Right ventricle myocardium inferior (tissue), 1 donor: ENCODE measurements around the gene ZNF433. TPM values are rescaled to one million over a fixed set of nuclear protein-coding genes. Genes with fewer than 3 reads are reported as not detected.
"Not testable (repeated sequence)": the region's sequence is repeated elsewhere in the genome, so short reads cannot be mapped to it uniquely, and the experiment has no call there.

ENCODE experiments used
- ATAC-seq: fragments of 200-7000 bp; cut with Tn5 transposase; one replicate; pipeline ENCODE4 v1.9.1; 2020; ENCODE audit warnings: mild to moderate bottlenecking, moderate library complexity
- DNase-seq: peaks from one replicate; pipeline ENCODE4 v3.0.0; 2021; ENCODE audit errors: missing footprints
- intact Hi-C: fragments of 100-400 bp; cut with DNase I; formaldehyde crosslinking; loops from one replicate; pipeline ENCODE4 v1.11.0; 2022
- total RNA-seq: library from RNA; stranded (reverse); fragmentation: NEBNext Ultra II Directional; extraction: Animal tissue kit (Norgen Biotek cat#: 25700); gene quantifications from one replicate; pipeline ENCODE4 v1.2.1, GENCODE V29; 2021
- donor health status: DM: no; HTN: yes; CAD: no; lungs with severe emphysema.

The ZNF433 gene
- total RNA-seq, 1 donor from 2014 or later, result 2.6 TPM

DNA sequence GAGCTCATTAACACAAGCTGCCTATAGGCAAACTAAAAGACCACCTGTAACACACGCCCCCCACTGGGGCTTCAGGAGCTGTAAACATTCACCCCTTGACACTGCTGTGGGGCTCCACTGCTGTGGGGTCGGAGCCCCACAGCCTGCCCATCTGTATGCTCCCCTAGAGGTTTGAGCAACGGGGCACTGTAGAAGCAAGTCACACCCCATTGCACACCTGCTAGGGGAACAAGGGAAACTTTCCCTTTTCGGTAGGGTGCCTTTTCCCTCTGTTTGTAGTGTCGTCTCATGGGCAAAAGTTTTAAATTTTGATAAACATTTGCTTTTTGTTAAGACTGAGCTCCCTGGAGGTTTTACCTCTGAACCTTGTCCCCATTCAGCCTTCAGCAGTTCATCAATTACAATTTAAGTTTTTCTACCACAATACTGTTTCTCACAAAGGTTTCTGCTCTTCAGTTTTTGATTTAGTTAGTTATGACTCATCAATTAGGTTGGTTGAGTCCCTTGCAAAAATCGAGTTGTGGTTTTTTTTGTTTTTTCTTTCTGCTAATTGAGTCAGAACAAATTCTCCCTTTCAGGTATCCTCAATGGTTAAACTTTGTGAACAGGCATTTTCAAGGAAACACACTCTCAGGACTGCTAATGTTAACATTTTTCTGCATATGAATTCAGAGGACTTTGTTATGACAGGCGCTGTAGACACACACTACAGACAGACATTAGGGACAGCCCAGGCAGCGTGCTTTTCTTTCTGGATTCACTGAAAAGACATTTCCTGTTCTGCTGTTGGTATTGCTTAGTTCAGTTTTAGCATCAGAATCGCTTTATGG is 35.1 kb downstream of the ZNF433 start:
- ATAC-seq (no peak), DNase-seq (no peak)
- intact Hi-C loops, result no loop called here

GRCh38 chr19:11995174-11995573 is 40.3 kb downstream of the ZNF433 start:
- DNase-seq (no peak), ATAC-seq (no peak)
- intact Hi-C loops, result no loop called here

GRCh38 chr19:11991921-11992320 is 43.6 kb downstream of the ZNF433 start:
- DNase-seq, intact Hi-C loops, ATAC-seq: not testable (repeated sequence)

- ATAC-seq (no peak), DNase-seq (no peak)
- intact Hi-C loops, result loop anchor here (2.0 kb wide), 1 partner anchor 108 kb away; no protein-coding TSS in a partner anchor
Measured at GRCh38 chr19:11989112-11989456, 46.4 kb downstream of the ZNF433 start.

DNA sequence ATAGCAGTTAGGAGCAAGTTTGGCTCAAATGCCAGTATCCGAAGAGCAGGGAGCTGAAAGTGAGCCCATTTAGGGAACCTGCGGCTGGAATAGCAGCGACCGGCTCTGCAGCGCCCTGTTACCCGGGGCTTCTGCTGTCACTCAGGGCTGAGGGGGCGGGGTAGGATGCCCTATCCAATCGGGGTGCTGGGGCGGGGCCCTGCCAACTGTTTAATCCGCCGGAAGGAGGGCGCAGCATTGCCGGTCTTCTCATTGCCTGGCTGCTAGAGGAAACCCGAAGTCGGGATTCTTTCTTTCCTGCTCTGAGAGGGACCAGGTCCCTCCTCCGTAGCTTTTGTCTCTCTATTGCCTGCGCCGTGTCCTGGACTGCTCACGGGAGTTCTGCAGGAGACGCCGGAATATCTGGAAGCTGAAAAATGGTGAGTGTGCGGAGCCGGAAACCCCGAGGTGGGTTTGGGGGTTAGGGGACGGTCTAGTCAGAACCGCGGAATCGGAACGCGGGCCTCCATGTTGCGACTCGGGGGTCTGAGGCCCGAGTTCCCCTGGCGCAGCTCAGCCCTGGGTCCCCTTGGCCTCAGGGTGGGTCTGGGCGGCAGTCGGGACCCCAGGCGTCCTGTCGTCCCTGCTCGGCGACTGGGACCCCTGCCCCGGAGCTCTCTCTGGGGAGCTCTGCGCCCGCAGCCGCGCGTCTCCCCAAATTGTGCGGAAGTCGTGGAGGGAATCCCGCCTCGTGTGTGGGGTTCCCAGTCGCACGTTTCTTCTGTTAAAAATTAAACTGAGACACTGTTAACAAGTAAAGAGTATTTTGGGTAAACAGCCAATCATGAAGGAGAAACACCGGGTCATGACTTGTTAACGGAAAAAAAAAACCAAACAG is 47.8 kb downstream of the ZNF433 start:
- DNase-seq, result peak; percentile 98
- ATAC-seq, result peak; percentile 99
- intact Hi-C loops, result loop anchor here (1.0 to 2.0 kb wide), 4 partner anchors 23 to 190 kb away; partner anchors contain the start of gene ZNF700

GRCh38 chr19:11986754-11987153 is 48.7 kb downstream of the ZNF433 start:
- intact Hi-C loops, result loop anchor here (1.0 kb wide), 2 partner anchors 61 to 189 kb away; partner anchors contain the start of gene ZNF700
- no peak for ATAC-seq
- DNase-seq, result no peak

- intact Hi-C loops, result no loop called here
- ATAC-seq (no peak), DNase-seq (no peak)
Measured at GRCh38 chr19:11984986-11985385, 50.5 kb downstream of the ZNF433 start.

GRCh38 chr19:11982526-11982925 is 53.0 kb downstream of the ZNF433 start:
- intact Hi-C loops, result no loop called here
- ATAC-seq, result no peak
- no peak for DNase-seq

DNA sequence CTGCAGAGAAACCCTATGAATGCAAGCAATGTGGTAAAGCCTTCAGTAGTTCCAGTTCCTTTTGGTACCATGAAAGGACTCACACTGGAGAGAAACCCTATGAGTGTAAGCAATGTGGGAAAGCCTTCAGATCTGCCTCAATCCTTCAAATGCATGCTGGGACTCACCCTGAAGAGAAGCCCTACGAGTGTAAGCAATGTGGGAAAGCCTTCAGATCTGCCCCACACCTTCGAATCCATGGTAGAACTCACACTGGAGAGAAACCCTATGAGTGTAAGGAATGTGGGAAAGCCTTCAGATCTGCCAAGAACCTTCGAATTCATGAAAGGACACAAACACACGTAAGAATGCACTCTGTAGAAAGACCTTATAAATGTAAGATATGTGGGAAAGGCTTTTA is 56.0 kb downstream of the ZNF433 start:
- ATAC-seq (no peak), DNase-seq (no peak)
- intact Hi-C loops, result no loop called here

DNA sequence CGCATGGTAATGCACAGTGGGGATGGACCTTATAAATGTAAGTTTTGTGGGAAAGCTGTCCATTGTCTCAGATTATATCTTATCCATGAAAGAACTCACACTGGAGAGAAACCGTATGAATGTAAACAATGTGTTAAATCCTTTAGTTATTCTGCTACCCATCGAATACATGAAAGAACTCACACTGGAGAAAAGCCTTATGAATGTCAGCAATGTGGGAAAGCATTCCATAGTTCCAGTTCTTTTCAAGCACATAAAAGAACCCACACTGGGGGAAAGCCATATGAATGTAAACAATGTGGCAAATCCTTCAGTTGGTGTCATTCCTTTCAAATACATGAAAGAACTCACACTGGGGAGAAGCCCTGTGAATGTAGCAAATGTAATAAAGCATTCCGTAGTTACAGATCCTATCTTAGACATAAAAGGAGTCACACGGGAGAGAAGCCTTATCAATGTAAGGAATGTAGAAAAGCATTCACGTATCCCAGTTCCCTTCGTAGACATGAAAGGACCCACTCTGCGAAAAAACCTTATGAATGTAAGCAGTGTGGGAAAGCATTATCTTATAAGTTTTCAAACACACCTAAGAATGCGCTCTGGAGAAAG is 56.9 kb downstream of the ZNF433 start:
- no peak for DNase-seq
- intact Hi-C loops, result no loop called here
- ATAC-seq, result no peak

DNA sequence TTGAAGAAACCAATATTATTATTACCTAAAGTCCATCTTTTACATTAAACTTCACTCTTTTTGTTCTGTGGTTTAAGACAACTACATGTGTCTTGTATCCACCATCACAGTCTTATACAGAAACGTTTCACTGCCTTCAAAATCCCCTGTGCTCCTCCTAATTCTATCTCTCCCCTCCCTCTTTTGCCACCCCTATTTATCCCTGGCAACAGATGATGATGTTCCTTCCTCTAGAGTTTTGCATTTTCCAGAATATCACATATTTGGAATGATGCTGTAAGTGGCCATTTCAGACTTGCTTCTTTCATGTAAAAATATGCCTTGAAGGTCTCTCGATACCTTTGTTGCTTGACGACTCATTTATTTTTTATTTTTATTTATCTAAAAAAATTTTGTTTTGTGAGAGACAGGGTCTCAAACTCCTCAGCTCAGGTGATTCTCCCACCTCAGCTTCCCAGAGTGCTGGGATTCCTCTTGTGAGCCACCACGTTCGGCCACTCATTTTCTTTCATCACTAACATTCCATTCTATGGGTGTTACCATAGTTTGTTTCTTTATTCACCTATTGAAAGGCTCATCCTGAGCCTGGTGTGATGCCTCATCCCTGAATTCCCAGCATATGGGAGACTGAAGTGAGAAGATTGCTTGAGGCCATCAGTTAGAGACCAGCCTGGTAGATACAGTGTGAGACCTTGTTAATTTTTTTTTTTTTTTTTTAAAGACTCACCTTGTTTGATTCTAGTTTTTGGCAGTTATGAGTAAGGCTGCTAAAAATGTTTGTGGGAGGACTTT is 62.3 kb downstream of the ZNF433 start:
- ATAC-seq, result no peak

DNA sequence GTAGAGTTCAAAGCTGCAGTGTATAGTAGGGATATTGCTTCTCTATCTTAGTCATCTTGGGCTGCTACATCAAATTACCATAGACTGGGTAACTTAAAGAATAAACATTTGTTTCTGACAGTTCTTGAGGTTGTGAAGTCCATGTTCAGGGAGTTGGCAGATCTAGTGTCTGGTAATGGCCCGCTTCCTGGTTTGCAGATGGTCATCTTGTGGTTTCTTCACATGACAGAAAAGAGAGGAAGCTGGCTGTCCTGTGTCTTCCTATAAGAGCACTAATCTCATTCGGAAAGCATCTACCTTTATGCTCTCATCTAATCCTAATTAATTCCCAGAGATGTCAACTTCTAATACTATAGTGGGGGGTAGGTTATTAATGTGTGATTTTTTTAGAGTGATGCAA is 64.4 kb downstream of the ZNF433 start:
- intact Hi-C loops, result no loop called here
- ATAC-seq (no peak), DNase-seq (no peak)

More for the DNA sequence above, 62.3 kb downstream of the ZNF433 start:
- DNase-seq, result no peak
- intact Hi-C loops, result no loop called here

DNA sequence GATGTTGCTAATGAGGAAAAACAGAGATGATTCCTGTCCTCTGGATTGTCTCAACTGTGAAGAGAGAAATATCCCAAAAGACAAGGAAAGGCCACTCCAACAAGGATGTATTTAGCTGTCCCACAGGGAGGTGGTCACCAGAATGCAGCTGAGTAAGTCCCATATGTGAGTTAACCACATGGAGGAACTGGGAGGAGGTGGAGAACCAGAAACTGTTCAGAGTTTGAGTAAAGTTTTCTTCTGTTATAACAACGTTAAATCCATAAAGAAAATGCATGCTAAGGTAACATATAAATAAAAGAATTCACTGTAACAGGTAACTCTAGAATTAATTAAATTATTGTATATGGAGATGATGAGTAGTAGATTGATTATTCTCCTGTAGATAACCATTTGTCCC is 65.3 kb downstream of the ZNF433 start:
- ATAC-seq (no peak), DNase-seq (no peak)
- intact Hi-C loops, result no loop called here

- intact Hi-C loops, result loop anchor here (1.0 to 10.0 kb wide), 4 partner anchors 23 to 175 kb away; partner anchors contain the start of genes ZNF20 and ZNF878
- ATAC-seq (peak; percentile 99), DNase-seq (peak; percentile 96)
Measured at GRCh38 chr19:11964858-11965645, 70.4 kb downstream of the ZNF433 start, which contains the start of gene ZNF763. Gene ZNF763, plus strand, starts transcription at chr19:11965040. Its CDS starts 169 bp downstream, at chr19:11965209.
